ENCODE measurements around the gene PDE2A.

The PDE2A gene

DNA sequence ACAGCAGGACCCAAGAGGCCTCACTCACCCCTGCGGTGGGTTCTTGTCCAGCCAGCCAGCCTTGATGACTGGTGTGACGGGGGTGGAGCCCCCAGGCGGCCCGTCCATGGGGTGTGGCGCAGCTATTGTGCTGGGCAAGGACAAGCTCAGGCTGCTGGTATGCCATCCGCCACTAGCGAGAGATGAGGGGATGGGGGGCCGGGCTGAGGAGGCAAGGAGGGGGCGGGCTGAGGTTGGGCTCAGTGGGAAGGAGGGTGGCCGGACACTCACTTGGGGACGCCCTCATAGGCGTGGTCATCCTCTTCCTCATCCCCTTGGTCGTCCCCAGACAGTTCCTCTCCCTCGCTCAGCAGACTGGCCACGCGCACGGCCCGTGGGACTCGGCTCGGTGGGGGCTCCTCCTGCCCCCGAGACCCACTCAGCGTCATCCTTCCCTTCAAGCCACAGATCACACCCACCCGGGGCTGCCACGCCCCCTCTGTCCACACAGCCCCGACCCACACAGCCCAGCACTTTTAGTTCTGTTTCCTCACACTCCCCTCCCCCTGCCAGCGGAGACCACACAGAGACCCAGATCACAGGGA, 38.0 kb upstream of the PDE2A start:
- H3K4me3 ChIP-seq (ENCODE audit: low read length): no peak overlapping the region
- H2AFZ ChIP-seq (ENCODE audit: low read depth, low read length): no peak overlapping the region
- no peaks in the 10 kb centered on the region for H3K27me3 ChIP-seq (ENCODE audit: insufficient read depth, low read length)
- no peaks in the 10 kb centered on the region for H3K9me3 ChIP-seq (ENCODE audit: low read length)
- no peaks in the 10 kb centered on the region for H3K36me3 ChIP-seq (ENCODE audit: insufficient read depth, low read length)
- peaks cover 28% of the 10 kb centered on the region for H3K4me1 ChIP-seq (ENCODE audit: insufficient read depth, low read length)

DNA sequence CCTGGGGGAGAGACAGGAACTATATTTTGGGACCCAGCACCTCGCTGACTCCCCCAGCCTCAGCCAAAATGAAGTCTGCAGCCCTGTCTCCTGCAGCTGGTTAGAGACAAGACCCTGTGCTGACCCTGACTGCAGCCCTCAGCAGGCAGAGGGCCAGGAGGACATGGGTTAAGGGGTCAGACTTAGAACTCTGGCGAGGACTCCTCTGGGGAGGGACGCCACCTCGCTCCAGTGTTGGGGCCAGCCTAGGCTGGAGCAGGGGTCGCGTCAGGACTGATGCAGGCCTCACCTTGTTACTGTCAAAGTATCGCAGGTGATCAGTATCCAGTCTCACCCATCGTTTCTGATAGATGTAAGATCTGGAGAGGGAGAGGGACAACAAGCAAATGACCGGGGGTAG, 36.9 kb upstream of the PDE2A start:
- Histone ChIP-seq H3K9me3 (ENCODE audit: low read length) (no peaks in the 10 kb centered on the region), H3K4me1 (ENCODE audit: insufficient read depth, low read length) (peaks cover 19% of the 10 kb centered on the region), H2AFZ (ENCODE audit: low read depth, low read length) (no peak overlapping the region), H3K4me3 (ENCODE audit: low read length) (no peak overlapping the region), H3K36me3 (ENCODE audit: insufficient read depth, low read length) (no peaks in the 10 kb centered on the region), H3K27me3 (ENCODE audit: insufficient read depth, low read length) (no peaks in the 10 kb centered on the region)

DNA sequence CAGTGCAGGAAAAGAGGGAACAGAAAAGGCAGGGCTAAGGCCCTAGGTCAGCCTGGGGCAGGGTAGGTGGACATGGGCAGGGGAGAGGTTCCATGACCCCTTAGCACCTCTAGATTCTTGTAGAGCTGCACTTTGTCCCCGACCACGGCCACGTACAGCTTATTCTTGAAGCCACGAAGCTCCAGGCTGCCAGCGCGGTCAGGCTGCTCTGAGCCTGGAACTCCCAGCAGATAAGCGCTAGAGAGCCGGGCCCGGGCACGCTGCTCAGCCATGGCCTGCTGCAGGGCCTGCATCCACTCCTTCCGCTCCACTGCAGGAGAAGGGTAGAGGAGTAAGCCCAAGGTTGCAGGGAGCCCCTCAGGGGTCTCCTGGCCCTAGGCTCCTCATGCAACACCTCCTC, 36.1 kb upstream of the PDE2A start:
- H3K9me3 ChIP-seq (ENCODE audit: low read length): no peaks in the 10 kb centered on the region
- H3K27me3 ChIP-seq (ENCODE audit: insufficient read depth, low read length): no peaks in the 10 kb centered on the region
- no peaks in the 10 kb centered on the region for H3K36me3 ChIP-seq (ENCODE audit: insufficient read depth, low read length)
- H3K4me1 ChIP-seq (ENCODE audit: insufficient read depth, low read length): peaks cover 15% of the 10 kb centered on the region
- no peak overlapping the region for H2AFZ ChIP-seq (ENCODE audit: low read depth, low read length)
- H3K4me3 ChIP-seq (ENCODE audit: low read length): no peak overlapping the region

DNA sequence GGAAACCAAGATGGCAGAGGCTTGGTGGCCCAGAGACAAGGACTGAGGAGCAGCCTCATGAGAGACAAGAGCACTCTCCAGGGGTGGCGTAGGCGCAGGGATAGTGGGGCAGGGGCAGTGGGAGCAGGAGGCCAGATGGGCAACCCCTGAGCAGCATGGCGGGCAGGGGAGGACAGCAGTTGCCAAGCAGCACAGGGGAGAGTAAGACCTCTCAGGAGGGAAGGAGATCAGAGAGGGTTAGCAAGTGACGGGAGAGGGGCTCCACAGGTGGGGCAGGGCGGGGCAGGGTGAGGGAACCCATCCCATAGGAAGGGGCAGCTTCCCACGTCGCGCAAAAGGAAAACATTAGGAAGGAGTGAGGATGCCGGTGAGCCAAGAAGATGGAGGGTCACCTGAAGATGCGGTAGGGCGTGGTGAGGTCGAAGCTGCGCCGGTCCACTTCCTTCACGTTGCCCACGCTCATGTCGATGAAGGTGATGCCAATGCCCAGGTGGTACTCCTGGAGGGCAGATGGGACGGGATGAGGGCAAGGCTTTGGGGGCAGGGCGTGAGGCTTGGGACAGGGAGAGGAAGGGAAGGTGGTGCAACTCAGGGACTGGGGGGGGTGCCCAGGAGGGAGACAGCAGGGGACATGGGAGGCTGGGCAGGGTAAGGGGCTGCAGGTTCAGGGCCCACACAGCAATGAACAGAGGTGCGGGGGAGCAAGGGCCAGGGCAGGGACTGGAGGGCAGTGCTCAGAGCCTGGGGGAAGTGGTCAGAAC, 35.4 kb upstream of the PDE2A start:
- no peak overlapping the region for H2AFZ ChIP-seq (ENCODE audit: low read depth, low read length)
- H3K36me3 ChIP-seq (ENCODE audit: insufficient read depth, low read length): no peaks in the 10 kb centered on the region
- H3K4me3 ChIP-seq (ENCODE audit: low read length): no peak overlapping the region
- H3K4me1 ChIP-seq (ENCODE audit: insufficient read depth, low read length): peaks cover 15% of the 10 kb centered on the region
- no peaks in the 10 kb centered on the region for H3K27me3 ChIP-seq (ENCODE audit: insufficient read depth, low read length)
- H3K9me3 ChIP-seq (ENCODE audit: low read length): no peaks in the 10 kb centered on the region

DNA sequence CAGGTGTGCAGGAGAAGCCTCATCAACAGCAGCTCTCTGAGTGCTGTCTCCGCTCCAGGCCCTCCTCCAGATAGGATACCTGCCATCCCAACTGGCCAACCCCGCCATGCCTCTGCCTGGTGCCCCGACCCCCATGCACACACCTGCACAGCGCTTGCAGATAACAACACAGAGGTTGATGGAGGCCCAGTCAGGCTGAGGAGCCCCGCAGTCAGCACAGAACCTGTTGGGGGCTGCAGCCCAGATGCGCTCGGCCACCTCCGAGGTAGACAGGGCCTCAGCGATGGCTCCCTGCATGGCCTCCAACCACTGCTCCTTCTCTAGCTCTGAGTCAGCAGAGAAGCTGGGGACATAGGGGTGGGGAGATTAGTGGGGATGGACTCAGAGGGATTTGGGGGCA, 32.8 kb upstream of the PDE2A start:
- H3K4me1 ChIP-seq (ENCODE audit: insufficient read depth, low read length): peaks cover 12% of the 10 kb centered on the region
- no peaks in the 10 kb centered on the region for H3K9me3 ChIP-seq (ENCODE audit: low read length)
- H3K27me3 ChIP-seq (ENCODE audit: insufficient read depth, low read length): no peaks in the 10 kb centered on the region
- no peak overlapping the region for H3K4me3 ChIP-seq (ENCODE audit: low read length)
- no peaks in the 10 kb centered on the region for H3K36me3 ChIP-seq (ENCODE audit: insufficient read depth, low read length)
- no peak overlapping the region for H2AFZ ChIP-seq (ENCODE audit: low read depth, low read length)

DNA sequence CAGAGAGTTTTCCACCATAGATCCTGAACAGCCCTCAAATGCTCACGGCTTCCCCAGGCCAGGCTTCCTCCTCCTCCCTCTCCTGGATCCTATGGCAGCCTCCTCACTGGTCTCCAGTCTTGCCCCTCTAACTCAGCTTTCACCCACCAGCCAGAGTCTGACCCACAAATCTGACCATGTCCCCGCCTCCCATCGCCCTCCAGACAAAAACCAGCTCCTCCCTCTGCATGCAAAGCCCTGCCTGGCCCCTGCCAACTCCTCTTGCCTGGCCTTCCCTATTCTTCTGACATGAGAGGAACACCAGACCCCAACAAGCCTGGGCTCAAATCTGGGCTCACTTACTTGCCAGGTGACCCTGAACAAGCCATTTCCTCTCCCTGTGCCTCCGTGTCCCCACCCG, 32.4 kb upstream of the PDE2A start:
- Histone ChIP-seq H3K27me3 (ENCODE audit: insufficient read depth, low read length) (no peaks in the 10 kb centered on the region), H3K4me3 (ENCODE audit: low read length) (no peak overlapping the region), H2AFZ (ENCODE audit: low read depth, low read length) (no peak overlapping the region), H3K4me1 (ENCODE audit: insufficient read depth, low read length) (peaks cover 7% of the 10 kb centered on the region), H3K9me3 (ENCODE audit: low read length) (no peaks in the 10 kb centered on the region), H3K36me3 (ENCODE audit: insufficient read depth, low read length) (no peaks in the 10 kb centered on the region)

DNA sequence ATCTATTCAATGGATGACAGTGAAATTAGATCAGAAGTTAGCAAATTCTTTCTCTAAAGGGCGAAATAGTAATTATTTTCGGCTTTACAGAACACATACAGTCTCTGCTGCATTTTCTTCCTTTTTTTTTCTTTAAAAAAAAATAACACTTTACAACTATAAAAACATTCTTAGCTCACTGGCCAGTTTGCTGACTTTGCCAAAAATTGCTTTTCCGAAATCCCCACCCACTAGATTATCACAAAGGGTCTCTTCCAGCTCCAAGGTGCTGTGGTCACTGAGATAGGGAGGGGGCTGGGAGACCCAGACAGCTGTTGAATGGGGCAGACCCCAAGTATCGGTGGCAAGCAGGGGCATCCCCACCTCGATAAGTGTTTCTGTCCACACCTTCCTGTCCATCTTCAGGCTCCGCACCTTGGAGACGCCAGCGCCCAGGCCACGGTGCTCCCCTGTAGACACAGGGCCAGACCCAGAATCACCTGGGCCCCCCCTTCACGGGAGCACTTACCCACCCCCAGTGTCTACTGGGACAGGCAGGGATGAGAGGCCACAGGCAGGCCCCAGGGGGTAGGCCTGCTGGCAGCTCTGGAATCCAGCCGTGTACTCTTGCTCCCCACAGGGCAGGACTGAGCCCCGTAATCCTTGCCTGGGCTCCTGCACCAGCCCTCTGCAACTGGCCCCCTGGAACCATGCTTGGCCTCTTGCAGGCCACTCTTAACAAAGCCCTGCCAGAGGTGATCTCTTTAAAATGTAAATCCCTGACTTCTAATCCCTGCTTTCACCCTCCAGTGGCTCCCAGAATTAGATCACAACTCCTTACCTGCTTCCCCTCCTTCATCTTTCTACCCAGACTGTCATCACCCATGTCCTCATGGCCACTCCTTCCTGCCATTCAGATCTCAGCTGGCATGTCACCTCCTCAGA, 31.5 kb upstream of the PDE2A start:
- Histone ChIP-seq H3K9me3 (ENCODE audit: low read length) (no peaks in the 10 kb centered on the region), H3K4me1 (ENCODE audit: insufficient read depth, low read length) (peaks cover 7% of the 10 kb centered on the region), H3K4me3 (ENCODE audit: low read length) (no peak overlapping the region), H3K27me3 (ENCODE audit: insufficient read depth, low read length) (no peaks in the 10 kb centered on the region), H3K36me3 (ENCODE audit: insufficient read depth, low read length) (no peaks in the 10 kb centered on the region), H2AFZ (ENCODE audit: low read depth, low read length) (no peak overlapping the region)

DNA sequence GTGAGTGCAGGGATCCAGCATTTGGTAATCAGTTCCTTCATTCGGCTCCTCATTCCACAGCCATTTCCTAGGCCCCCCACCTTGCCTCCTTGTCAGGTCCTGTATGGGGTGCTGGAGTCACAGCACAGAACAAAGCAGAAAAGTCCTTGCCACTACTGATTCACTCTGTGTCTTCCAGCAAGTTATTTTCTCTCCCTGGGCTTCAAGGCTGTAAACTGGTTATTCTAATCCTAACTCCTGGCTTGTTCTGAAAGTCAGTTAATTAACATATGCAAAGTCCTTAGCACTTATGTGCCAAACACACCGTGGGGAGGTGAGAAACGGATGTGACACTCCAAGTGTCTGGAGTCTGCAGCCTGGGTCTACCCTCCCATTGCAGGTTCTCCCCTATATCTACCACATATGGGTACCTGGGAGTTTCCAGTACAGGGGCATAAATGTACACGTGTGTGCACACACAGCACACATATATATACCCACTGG, 30.6 kb upstream of the PDE2A start:
- Histone ChIP-seq H3K9me3 (ENCODE audit: low read length) (no peaks in the 10 kb centered on the region), H3K4me1 (ENCODE audit: insufficient read depth, low read length) (peaks cover 7% of the 10 kb centered on the region), H3K4me3 (ENCODE audit: low read length) (no peak overlapping the region), H2AFZ (ENCODE audit: low read depth, low read length) (no peak overlapping the region), H3K27me3 (ENCODE audit: insufficient read depth, low read length) (no peaks in the 10 kb centered on the region), H3K36me3 (ENCODE audit: insufficient read depth, low read length) (no peaks in the 10 kb centered on the region)

DNA sequence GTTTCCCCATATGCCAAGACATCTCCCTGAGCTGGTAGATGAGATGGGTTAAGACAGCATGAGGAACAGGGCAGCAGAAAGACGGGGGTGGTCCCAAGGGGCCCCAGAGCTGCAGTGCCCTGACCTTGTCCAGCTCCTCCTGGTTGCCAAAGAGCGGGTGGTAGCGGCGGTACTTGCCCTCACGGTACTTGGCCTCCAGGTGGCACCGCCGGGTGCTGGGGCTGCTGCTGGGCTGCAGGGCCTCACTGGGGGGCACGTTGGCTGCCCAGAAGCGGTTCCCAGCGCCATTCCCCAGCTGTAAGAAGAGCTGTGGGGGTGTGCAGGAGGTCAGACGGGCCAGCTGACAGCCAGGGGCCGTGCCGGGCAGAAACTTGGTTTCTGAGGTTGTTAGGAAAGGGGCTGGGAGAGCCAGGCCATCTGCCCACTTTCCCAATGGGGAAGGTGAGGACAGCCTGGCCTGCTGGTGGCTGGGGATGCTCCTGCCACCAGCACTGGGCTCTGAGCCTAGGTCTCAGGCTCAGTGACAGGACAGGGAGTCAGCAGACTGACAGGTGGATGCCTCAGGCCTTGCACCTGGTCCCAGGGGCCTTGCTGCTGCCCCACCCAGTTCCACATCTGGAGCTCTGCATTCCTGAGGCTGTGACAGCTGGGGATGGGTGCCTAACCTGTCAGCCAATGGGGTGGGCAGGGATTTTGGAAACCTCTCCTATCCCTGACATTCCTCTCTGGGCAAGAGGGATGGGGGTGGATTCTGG, 30.0 kb upstream of the PDE2A start:
- H3K27me3 ChIP-seq (ENCODE audit: insufficient read depth, low read length): no peaks in the 10 kb centered on the region
- H2AFZ ChIP-seq (ENCODE audit: low read depth, low read length): no peak overlapping the region
- peaks cover 7% of the 10 kb centered on the region for H3K4me1 ChIP-seq (ENCODE audit: insufficient read depth, low read length)
- no peaks in the 10 kb centered on the region for H3K9me3 ChIP-seq (ENCODE audit: low read length)
- H3K4me3 ChIP-seq (ENCODE audit: low read length): no peak overlapping the region
- no peaks in the 10 kb centered on the region for H3K36me3 ChIP-seq (ENCODE audit: insufficient read depth, low read length)

DNA sequence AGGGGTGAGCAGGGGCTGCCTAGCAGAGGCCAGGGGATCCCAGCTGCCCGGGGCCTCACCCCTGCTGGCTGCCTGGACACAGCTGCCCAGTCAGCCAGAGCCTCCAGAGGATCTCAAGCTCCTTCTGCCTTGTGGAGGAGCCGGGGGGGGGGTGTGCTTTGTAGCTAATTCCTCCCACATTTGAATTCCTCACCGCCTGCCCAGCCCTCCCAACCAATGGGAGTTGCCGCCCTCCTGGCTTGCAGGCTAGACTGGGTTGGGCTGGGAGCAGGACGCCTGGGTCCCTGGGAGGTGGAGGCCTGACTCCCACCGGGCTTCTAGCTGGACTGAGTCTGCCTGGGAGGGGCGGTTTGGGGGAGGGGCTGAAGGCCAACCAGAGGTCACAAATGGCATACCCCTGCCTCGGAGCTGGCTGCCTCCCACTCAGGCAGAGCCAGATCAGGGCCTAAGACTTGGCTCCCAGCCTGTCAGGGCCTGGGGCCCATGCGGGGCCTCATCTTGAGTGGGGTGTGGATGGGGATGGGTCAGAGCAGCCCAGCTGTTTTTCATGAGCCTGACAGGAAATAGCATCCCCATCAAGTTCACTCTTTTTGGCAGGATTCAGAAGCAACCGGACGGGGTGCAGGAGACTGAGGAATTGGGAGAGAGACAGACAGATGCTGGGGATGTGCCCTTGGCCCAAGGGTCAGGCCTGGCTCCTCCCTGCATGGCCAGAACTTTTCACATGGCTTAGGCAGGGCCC, 29.2 kb upstream of the PDE2A start:
- Histone ChIP-seq H3K4me1 (ENCODE audit: insufficient read depth, low read length) (peaks cover 7% of the 10 kb centered on the region), H3K4me3 (ENCODE audit: low read length) (no peak overlapping the region), H3K9me3 (ENCODE audit: low read length) (no peaks in the 10 kb centered on the region), H3K27me3 (ENCODE audit: insufficient read depth, low read length) (no peaks in the 10 kb centered on the region), H2AFZ (ENCODE audit: low read depth, low read length) (no peak overlapping the region), H3K36me3 (ENCODE audit: insufficient read depth, low read length) (no peaks in the 10 kb centered on the region)

DNA sequence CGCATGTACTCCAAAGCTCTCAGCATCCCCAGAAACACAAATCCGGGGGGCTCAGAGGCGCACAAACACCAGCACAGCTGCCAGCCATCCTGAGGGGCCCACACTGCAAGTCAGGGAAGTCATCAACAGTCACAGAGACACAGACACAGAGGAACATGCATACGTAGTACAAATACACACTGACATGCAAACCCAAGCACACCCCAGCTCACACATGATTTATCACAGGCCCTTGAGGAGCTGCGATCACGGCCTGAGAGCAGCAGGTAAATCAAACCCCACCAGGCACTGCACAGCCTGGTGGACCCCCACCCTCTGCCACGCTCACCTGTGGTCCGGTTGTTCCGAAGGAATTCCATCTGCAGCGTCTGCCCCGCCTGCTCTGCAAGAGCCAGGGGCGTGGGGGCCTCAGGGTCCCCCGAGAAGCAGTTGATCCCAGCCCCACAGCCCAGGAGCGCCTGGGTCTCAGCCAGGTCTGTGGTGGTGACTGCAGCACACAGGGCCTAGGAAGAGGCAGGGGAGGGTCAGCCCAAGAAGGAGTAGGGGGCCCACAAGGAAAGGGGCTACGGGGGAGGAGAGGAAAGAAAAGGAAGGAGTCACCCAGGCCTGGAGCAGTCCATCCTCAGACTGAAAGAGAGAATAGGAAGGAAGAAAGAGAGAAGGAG, 28.5 kb upstream of the PDE2A start:
- Histone ChIP-seq H3K4me1 (ENCODE audit: insufficient read depth, low read length) (peaks cover 7% of the 10 kb centered on the region), H3K36me3 (ENCODE audit: insufficient read depth, low read length) (no peaks in the 10 kb centered on the region), H3K9me3 (ENCODE audit: low read length) (no peaks in the 10 kb centered on the region), H3K27me3 (ENCODE audit: insufficient read depth, low read length) (no peaks in the 10 kb centered on the region), H3K4me3 (ENCODE audit: low read length) (no peak overlapping the region), H2AFZ (ENCODE audit: low read depth, low read length) (no peak overlapping the region)

DNA sequence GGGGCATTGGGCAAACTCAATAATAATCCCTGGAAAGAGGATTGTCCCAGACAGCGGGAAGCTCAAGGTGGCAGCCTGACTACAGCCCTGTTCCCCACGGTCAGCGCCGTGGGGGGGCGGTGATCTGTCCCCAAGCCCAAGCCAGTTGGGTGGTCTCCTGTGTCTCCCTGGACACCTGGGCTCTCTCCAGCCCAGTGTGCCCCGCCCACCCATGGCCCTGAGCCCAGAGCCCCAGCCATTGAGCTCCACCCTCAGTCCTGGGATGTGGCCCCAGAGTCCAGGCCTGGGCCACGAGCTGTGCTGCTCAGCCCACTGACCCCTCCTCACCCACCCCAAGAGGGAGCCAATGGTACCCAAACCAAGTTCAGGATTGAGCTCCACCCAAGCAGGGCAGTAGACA, 27.9 kb upstream of the PDE2A start:
- H3K9me3 ChIP-seq (ENCODE audit: low read length): no peaks in the 10 kb centered on the region
- H3K36me3 ChIP-seq (ENCODE audit: insufficient read depth, low read length): no peaks in the 10 kb centered on the region
- no peak overlapping the region for H2AFZ ChIP-seq (ENCODE audit: low read depth, low read length)
- no peak overlapping the region for H3K4me3 ChIP-seq (ENCODE audit: low read length)
- H3K4me1 ChIP-seq (ENCODE audit: insufficient read depth, low read length): peaks cover 7% of the 10 kb centered on the region
- no peaks in the 10 kb centered on the region for H3K27me3 ChIP-seq (ENCODE audit: insufficient read depth, low read length)

Measured in neuron (in vitro differentiated cells).